Measurements from ENCODE around the gene SYT8.

DNA sequence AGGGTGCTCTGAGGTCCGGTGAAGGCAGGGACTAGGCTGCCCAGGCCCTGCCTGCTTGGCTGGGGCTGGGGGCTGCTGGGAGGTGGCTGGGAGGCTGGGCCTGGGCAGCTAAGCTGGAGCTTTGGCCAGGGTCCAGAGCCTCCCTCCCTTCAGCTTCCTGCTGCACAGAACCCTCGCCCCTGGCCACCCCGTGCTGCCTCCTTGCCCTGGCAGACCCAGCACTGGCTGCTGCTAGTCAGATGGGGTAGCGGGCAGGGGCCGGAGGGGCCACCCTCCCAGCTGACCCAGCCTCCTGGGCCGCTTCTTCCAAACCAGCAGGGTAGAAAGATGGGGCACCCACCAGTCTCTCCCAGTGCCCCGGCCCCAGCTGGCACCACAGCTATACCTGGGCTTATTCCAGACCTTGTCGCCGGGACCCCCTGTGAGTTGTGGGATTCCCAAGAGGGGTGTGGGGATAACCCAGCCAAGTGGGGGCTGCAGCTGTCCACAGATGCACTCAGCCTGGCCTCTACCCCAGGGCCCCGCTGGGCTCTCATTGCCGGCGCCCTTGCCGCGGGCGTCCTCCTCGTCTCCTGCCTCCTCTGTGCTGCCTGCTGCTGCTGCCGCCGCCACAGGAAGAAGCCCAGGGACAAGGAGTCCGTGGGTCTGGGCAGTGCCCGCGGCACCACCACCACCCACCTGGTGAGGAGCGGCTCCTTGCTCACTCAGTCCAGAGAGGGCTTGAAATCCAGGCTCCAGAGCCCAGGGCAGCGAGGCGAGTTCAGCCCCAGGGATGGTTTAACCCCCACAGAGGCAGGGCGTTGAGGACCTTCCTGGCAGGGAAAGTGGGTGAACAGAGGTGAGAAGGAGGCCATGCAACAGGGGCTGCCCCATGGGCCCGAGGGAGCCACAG lies at the start of gene SYT8:
- no peak for TF ChIP-seq POLR2A (IDR thresholded peaks at IDR 0.05)
- no peak for TF ChIP-seq CTCF (IDR thresholded peaks at IDR 0.05)
